Astrocyte of the spinal cord (primary cell): ENCODE results near the gene RNPEPL1.
"Not testable (repeated sequence)": the region's sequence is repeated elsewhere in the genome, so short reads cannot be mapped to it uniquely, and the experiment has no call there.

Source experiments
- DNase-seq: peaks from one replicate; pipeline ENCODE4 v3.0.0; 2011; ENCODE audit warnings: low read depth, low spot score
- H3K4me3 ChIP-seq: 2 replicates; pipeline ENCODE4 v1.5.1; 2011; ENCODE audit warnings: low read depth, mild to moderate bottlenecking, low read length, moderate library complexity
- in situ Hi-C: cut with HindIII; loops from 2 replicates; pipeline ENCODE4 v1.10.0; 2017; ENCODE audit warnings: low sequenced_read_pairs
- TF ChIP-seq, protein P1 (sequence below): IDR thresholded peaks from 2 replicates; pipeline ENCODE4 v1.5.1; 2012; ENCODE audit warnings: low read depth, mild to moderate bottlenecking, low read length, inconsistent platforms

RNPEPL1 gene

DNA sequence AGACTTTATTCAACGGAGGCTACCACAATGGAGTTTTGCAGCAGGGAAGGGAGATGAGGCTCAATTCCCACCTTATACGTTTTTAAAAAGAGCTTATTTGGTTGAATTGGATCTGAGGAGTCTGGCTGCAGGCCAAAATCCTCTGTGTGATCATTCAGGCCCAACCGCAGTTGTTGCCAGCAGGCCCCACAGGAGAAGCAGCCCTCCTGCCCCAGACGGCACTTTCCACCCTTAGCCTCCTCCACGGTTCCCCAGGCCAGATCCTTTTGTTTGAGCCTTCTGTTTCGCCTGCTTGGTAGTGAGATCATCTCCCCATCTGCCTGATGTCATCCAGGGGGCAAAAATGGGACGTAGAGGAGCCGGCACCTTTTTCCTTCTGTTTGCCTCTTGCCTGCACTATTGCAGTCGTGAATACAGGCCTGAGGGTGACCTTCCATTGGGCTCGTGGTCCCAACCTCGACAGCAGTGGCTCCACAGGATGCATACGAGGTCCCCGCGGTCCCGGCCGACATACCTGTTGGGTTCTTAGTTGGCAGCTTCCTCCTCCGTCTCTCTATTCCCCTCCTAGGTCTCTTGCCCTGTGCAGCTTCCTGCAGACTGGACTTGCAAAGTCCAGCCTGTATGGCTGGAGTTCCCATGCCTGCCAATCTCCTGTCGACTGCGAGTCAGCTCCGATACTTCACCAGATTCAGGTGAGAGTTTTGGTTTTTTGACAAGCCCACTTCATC is 47.7 kb downstream of the RNPEPL1 start:
- no peak for DNase-seq
- no peak overlapping the region for H3K4me3 ChIP-seq
- in situ Hi-C loops: no loop called here
- TF ChIP-seq, protein P1, sequence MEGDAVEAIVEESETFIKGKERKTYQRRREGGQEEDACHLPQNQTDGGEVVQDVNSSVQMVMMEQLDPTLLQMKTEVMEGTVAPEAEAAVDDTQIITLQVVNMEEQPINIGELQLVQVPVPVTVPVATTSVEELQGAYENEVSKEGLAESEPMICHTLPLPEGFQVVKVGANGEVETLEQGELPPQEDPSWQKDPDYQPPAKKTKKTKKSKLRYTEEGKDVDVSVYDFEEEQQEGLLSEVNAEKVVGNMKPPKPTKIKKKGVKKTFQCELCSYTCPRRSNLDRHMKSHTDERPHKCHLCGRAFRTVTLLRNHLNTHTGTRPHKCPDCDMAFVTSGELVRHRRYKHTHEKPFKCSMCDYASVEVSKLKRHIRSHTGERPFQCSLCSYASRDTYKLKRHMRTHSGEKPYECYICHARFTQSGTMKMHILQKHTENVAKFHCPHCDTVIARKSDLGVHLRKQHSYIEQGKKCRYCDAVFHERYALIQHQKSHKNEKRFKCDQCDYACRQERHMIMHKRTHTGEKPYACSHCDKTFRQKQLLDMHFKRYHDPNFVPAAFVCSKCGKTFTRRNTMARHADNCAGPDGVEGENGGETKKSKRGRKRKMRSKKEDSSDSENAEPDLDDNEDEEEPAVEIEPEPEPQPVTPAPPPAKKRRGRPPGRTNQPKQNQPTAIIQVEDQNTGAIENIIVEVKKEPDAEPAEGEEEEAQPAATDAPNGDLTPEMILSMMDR: no peak

DNA sequence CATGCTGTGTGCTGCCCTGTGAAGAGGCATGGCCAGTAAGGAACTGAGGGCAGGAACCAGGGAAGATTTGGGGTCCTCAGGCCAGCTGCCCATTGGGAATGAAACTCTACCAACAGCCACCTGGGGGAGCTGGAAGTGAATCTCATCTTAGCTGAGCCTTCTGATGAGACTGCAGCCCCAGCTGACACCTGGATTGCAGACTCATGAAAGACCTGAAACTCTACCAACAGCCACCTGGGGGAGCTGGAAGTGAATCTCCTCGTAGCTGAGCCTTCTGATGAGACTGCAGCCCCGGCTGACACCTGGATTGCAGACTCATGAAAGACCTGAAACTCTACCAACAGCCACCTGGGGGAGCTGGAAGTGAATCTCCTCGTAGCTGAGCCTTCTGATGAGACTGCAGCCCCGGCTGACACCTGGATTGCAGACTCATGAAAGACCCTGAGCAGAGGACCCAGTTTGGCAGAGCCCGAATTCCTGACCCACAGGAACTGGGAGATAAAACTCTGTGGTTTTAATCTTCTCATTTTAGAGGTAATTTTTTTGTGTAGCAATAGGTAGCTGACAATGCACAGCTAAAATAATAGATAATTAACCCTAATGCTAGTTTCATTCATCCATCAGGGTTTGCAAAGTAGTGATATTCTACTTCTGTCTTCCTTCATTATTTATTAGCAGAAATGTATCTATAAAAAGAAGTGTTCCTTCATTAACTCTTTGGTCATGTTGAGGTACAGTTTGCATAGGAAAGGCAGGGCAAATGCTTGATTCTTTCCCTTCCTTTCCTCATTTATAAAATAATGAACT is 48.8 kb downstream of the RNPEPL1 start:
- in situ Hi-C loops, H3K4me3 ChIP-seq, DNase-seq: not testable (repeated sequence)

DNA sequence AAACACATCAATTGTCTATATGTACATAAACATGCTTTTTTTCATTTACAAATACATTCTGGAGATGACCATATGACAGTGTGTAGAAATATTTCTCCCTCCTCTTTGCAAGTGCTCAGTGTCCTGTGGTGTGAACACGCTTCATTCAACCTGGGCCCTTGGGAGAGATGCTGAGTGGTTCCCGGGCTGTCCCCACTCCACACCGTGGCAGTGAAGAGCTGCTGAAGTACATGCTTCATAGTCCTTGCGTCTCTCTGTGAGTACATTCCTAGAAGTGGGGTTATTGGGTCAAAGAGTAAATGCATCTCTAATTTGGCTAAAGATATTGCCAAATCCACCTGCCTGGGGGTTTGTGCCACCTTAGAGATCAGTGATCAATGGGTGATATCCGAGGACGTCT is 50.5 kb downstream of the RNPEPL1 start:
- in situ Hi-C loops: no loop called here
- no peak for DNase-seq
- TF ChIP-seq, protein P1: no peak
- no peak overlapping the region for H3K4me3 ChIP-seq

DNA sequence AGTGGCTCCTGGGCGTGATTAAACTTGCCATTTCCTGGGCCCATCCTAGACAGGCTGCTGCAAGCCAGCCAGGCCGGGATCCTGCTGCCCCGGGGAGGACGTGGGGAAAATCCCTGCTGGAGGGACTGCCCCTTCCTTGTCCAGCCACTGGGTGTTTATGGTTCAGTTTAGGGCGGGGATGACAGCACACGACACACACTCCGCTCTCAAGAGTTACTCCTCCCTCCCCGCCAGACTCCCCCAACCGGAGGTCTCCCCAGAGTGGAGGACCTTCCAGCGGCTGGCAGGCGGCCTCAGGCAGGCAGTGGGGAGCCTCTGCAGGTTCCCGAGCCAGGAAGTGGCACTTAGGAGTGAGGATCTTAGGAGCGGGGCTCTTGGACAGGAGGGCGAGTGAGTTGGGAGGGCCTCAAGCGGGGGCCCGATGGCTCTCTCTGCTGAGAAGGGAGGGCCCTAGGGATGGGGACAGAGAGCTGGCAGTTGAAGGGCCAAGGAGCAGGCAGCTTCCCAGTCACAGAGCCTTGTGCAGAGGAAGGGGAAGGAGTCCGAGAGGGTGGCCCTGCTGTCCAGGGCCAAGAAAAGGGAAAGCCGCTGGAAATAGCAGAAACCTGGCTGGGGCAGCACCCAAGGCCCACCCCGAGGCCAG is 51.3 kb downstream of the RNPEPL1 start:
- DNase-seq: no peak
- TF ChIP-seq, protein P1: no peak
- no peak overlapping the region for H3K4me3 ChIP-seq
- in situ Hi-C loops: no loop called here

DNA sequence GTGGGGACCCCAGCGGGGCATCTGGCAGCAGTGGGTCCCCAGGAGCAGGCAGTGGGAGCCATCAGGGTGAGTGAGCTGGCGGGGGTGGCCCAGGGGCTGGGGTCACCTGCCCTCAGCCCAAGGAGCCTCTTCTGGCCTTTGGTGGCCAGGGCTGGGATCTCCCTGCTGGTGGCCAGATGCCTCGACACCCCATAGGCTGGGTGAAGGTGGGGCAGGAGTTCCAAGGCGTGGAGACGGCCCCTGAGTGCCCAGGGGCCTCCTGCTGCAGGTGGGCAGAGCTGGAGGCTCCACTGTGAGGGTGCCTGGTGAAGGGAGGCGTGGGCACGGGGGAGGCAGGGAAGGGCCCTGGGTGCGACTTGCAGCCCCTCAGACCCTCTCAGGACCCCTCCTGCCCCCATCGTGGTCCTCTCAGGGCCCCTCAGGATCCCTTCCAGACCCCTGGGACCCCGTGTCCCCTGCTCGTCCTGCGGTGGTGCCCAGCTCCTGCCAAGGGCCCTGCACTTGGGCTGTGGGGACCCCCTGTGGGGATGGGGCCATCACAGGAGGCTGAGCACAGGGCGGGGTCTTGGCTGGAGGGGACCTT is 52.0 kb downstream of the RNPEPL1 start:
- TF ChIP-seq, protein P1: no peak
- no peak for DNase-seq
- no peak overlapping the region for H3K4me3 ChIP-seq
- in situ Hi-C loops: no loop called here

DNA sequence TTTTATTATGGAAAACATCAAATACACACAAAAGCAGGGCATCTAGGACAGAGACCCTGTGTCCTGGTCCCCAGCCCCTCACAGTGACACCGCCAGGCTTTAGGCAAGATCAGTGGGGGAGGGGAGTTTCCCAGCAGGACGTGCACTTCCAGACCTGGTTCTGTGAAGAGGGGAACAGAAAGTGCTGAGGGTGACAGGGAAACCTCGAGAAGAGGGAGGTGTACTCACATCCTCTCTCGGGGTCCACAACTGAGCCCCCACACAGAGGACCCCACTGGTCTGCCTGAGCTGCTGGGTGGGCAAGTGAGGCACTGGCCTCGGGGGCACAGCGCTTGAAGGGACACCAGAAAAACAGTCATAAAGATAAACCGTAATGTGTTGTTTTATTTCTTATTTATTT is 52.6 kb downstream of the RNPEPL1 start:
- in situ Hi-C loops: no loop called here
- TF ChIP-seq, protein P1: no peak
- DNase-seq: no peak
- no peak overlapping the region for H3K4me3 ChIP-seq
